Ecto neural progenitor cell (in vitro differentiated cells): ENCODE results near the gene MFSD2A.
A peak's percentile ranks its signal among the peaks of the same experiment; 100 is the strongest.
"Not testable (repeated sequence)": the region's sequence is repeated elsewhere in the genome, so short reads cannot be mapped to it uniquely, and the experiment has no call there.

Experiments used
- DNase-seq: peaks from one replicate; pipeline ENCODE4 v3.0.0-alpha.2; 2018; ENCODE audit warnings: low spot score

Gene MFSD2A

DNA sequence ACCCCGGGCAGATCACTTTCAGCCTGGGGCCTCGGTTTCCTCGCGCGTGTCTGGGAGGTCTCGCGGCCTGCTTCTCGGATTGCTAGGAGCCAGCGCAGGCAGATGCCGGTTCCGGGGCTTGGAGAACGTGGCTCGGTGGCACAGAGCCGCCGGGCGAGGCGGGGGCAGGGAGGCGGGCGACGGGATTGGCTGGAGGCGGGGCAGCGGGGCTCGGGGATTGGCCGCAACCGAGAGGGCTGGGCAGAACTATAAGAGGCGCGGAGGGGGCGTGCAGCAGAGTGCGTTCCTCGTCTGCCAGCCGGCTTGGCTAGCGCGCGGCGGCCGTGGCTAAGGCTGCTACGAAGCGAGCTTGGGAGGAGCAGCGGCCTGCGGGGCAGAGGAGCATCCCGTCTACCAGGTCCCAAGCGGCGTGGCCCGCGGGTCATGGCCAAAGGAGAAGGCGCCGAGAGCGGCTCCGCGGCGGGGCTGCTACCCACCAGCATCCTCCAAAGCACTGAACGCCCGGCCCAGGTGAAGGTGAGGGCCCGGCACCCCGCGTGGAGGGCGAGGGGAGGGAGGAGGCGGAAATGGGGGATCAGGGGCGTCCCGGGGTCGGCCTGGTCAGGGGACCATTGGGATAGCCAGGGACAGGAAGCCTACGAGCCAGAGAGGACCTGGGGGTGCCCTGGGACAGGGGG lies at the start of gene MFSD2A:
Gene MFSD2A, plus strand, starts transcription at position 276 of the 677 bp plus-strand sequence. Its CDS starts 148 bp downstream, at position 424.
- peak; percentile 95 for DNase-seq

DNA sequence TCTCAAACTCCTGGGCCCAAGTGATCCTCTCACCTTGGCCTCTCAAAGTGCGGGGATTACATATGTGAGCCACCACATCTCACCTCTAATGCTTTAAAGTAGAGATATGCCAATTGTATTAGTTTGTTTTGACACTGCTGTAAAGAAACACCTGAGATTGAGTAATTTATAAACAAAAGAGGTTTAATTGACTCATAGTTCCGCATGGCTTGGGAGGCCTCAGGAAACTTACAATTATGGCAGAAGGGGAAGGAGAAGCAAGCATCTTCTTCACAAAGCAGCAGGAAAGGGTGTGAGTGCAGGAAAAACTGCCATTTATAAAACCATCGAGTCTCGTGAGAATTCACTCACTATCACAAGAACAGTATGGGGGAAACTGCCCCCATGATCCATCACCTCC lies 49.8 kb upstream of the MFSD2A start:
- DNase-seq, result no peak

DNA sequence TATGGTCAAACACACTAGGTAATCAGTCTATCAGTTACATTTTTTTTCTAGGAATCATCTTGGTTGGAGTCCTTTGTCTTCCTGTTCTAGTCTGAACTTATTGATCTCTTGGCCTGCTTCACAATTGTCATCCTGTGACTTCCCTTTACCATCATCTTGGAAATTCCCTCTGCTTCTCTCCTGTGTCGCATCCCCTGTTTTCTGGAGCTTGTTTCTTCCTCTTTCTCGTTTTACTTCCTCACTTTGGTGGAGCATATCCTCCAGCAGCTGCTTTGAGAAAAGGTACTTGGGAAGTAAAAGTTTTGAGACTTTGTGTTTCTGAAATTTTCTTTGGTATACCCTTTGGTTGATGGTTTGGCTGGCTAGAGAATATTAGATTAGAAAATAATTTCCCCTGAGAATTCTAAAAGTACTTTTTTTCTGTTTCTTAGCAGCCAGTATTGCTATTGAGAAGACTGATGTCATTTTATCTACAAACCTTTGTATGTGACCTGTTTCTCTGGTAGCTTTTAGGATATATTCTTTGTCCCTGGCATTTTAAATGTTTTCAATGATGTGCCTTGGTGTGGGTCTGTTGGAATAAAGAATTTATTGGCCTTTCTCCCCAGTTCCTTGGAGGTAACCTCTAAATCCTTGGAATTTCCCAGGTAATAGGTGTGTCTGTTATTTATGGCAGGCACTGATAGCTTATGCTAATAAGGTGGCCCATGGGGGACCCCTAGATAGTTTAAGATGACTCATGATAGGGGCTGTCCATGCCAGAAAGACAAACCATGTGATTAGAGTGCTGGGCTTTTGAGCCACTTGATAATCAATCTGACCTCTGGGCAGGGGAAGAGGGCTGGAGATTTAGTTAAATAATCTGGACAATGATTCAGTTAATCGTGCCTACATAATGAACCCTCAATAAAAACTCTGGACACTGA lies 47.2 kb upstream of the MFSD2A start:
- no peak for DNase-seq

DNA sequence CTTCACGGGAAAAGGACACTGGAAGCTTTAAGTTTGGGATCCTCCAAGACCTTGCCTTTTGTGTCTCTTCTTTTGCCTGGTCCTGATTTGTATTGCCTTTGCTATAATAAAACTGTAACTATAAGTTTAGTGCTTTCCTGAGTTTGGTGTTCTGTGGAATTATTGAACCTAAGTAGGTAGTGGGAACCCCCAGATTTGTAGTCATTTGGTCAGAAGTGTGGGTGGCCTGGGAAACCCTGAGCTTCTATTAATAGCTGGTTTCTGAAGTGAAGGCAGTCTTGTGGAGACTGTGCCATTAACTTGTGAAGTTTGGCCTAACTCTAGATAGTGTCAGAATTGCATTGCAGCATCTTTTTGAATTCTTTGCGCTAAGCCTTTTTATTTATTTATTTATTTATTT lies 46.4 kb upstream of the MFSD2A start:
- no peak for DNase-seq

DNA sequence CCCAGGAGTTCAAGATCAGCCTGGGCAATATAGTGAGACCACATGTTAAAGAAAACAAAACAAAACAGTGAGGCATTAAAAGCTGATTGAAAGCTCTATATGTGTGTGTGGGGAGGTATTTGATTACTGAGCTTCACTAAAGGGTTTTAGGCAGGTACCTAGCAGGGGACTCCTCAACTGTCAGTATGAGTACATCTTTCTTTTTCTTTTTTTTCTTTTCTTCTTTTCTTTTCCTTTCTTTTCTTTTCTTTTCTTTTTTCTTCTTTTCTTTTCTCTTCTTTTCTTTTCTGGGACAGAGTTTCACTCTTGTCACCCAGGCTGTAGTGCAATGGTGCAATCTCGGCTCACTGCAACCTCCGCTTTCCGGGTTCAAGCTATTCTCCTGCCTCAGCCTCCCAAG lies 44.7 kb upstream of the MFSD2A start:
- no peak for DNase-seq

DNA sequence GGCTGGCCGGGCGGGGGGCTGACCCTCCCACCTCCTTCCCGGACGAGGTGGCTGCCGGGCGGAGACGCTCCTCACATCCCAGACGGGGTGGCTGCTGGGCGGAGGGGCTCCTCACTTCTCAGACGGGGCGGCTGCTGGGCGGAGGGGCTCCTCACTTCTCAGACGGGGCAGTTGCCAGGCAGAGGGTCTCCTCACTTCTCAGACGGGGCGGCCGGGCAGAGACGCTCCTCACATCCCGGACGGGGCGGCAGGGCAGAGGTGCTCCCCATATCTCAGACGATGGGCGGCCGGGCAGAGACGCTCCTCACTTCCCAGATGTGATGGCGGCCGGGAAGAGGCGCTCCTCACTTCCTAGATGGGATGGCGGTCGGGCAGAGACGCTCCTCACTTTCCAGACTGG lies 41.8 kb upstream of the MFSD2A start:
- DNase-seq, result not testable (repeated sequence)

DNA sequence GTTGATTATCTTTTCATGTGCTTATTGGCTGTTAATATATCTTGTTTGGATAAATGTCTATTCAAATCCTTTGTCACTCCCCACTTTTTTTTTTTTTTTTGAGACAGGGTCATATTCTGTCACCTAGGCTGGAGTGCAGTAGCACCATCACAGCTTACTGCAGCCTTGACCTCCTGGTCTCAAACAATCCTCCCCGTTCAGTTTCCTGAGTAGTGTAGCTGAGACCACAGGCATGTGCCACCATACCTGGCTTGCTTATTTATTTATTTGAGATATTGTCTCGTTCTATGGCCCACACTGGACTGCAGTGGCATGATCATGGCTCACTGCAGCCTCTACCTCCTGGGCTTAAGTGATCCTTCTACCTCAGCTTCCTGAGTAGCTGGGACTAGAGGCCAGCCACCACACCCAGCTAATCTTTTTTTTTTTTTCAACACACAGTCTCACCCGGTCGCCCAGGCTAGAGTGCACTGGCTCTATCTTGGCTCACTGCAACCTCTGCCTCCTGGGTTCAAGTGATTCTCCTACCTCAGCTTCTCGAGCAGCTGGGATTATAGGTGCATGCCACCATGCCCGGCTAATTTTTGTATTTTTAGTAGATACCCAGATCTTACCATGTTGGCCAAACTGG lies 39.3 kb upstream of the MFSD2A start:
- DNase-seq, result no peak

DNA sequence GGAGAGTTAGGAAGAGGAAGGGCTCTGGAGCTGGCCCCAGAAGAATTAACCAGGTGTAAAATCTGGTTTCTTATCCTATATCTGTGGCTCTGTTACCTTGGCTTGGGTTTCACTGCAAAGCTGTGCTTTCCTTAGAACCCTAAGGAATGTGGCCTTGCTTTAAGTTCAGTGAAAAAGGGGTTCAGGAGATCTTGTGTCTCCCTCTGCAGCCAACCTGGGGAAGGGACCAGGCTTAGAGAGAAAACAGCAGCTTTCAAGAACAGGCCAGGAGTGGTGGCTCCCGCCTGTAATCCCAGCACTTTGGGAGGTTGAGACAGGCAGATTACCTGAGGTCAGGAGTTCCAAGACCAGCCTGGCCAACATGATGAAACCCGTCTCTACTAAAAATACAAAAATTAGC lies 37.1 kb upstream of the MFSD2A start:
- DNase-seq, result no peak

DNA sequence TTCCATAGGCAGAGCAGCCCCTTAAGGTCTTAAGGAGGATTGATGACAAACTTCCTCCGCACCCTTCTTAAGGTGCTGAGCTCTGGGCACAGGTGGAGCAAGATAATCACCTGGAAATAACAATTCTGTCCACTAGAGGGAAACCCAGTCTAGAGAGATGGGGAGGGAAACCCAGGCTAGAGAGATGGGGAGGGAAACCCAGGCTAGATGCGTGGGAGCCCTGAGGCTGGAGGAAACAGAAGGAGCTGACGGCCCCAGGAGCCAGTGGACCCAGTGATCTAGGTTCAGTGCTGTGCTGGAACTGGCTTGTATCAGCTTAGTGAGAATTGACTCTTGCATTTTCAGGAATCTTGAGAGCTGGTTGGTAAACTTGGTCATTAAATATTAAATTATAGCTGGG lies 35.4 kb upstream of the MFSD2A start:
- DNase-seq, result no peak

DNA sequence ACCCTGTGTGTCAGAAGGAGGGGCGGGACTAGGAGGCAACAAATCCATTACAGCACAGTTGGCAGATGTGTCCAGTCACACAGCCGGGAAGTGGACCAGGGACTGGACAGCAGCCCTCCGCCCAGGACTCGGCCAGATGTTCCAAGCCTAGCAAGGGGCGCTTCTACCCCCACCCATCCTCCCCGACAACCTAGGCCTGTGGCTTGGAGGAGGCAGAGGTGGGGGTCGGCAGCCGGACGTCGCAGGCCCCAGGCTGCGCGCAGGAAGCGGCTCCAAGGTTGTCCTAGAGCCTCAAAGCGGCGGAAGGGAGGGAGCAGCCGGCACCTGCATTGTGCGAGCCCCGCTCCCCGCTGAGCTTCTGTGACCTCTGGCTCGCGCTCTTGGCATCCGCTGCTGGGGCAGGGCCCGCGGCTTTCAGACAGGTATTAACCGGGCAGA lies 32.7 kb upstream of the MFSD2A start:
- peak; percentile 83 for DNase-seq

DNA sequence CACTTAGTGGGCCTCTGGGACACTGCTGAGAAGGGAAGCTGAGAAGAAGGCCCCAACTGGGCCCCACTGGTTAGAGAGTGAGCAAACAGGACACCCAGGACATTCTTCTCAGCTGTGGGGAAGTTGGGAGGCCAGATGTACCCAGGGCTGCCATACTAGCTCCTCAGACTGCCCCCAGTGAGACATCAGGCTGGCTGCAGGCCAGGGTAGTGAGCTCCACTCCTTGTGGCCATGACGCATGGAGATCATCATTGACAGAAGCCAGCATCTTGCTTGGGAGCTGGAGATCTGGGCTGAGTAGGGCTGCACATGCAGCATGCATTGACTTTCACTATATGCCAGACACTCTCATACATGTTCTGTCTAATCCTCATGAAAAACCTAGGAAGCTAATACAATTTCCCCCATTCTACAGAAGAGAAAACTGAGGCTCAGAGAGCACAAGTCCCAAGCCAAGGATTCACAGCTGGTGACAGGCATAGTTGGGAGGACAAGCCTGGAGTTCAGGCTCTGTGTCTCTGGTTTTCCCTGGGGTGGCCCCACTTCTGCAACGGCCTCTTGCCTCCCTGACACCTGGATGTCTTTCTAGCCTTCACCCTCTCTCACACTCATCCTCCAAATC lies 29.1 kb upstream of the MFSD2A start:
- no peak for DNase-seq

DNA sequence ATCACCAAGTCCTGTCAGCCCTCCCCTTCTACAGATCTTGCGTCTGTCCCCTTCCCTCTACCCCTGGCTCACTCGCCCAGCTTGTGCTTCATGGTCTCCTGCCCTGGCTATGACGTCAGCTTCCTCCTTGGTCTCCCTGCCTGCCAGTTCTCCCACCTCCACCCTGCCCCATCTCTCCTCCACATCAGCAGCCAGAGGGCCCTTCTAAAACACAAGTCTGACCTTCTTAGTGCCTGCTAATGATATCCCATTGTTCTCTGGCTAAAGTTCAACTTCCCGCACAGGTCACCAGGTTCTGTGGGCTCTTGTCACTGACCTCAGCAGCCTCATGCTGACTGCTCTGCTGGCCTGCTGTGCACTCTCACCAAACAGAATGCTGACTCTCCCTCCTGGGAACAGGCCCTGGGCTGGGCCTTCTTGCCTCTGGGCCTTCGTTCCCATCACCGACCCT lies 28.6 kb upstream of the MFSD2A start:
- DNase-seq, result no peak

DNA sequence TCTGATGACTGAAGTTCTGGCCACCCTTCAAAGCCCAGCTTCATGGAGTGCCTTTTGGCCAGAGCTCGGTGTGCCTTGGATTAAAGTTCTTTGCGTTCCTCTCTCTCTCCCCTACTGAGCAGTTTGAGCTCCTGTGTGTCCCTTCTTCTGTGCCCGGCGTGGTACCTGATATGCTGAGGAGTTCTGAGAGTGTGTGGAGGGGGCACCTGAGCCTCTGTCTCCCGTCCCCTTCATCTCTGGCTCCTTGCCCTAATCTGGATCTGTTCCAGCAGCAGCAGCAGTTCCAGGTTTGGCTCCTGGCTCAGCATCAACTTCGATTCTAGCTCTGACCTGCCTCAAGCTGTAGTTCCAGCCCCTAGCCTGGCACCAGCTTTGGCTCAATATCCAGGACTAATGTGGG lies 28.1 kb upstream of the MFSD2A start:
- no peak for DNase-seq

DNA sequence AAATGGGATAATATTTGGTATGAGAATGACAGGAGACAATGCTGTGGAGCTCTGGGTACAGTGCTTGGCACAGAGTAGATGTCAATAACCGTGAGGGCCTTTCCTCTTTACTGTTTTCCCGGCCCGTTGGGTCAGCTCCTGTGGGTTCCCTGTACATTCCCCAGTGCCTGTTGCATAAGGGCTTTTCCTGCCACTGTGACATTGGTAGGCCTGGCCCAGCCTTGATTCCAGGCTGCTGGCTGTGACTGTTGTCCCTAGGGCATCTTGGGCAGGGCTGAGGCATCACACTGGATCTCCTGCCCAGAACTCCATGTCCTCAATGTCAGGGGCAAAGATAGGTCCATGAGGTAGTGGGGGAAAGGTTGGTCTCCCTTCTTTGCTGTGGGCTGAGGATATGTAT lies 27.4 kb upstream of the MFSD2A start:
- DNase-seq, result no peak

DNA sequence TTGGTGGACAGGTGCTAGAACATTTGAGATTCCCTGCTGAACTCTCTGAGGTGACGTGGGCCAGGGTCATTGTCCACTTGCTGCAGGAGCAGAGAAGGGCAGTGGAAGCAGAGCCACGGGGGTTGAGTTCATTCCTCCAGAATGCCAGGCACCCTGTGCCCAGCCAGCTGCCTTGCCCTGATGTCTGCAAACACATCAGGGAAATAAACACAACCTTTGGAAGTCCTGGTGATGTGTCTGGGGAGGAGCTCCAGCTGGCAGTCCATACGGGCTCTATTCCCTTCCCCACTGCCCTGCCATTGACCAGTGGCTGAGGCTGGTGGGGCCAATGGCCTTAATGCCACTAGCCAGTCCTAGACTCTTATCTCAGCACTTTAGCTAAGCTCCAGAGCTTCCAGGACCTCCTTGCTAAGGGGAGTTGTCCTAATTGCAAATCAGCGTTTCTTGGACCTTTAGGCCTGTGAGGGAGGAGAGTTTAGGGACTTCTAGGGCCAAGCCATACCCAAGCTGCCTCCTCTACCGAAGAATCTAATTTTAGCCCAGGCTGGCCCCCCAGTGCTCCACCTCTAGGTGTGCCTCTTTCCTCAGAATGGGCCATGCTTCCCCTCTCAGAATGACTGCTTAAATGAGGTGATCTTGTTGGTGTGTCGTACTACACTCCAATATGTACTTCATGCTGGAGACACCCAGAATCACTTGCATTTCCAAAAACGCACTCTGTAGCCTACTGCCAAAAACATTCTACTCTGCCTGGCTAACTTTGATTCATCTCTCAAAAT lies 25.9 kb upstream of the MFSD2A start:
- DNase-seq, result no peak

DNA sequence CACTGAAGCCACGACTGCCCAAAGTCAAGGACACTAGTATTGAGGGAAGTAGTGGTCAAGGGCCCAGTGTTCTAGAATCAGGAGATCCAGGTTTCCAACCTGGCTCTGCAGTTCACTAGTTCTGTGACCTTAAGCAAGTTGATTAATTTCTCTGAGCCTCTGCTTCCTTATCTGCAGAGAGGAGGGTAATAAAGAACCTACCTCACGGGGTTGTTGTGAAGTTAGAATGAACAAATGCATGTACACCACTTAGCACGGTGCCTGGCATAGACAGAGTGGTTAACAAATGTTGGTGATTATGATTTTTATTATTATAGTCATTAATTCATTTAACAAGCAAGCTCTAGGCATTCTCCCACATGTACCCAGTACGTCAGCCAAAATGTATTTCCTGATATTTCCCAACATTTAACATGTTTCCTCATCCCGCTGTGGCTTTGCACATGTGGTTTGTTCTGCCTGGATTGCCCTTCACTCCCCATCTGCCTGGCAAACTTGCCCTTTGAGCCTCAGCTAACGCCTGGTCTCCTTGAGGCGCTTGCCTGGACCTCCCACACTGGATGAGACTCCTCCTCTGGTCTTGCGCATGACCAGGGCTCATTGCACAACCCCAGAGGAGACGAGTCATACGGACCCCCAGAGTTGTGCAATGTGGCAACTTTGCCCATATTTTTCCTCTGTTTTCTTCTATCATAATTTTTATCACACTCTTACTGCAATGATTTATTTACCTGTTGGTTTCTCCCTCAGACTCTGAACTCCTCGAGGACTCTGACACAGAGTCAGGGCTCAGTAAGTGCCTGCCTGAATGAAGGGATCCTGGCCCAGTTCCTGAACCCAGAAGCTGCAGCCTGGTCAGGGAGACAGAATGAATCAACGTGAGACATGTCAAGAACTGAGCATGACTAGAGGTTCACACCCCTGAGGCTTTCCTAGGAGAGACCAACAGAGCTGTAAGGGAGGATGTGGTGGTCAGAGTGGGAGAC lies 20.7 kb upstream of the MFSD2A start:
- DNase-seq, result no peak

DNA sequence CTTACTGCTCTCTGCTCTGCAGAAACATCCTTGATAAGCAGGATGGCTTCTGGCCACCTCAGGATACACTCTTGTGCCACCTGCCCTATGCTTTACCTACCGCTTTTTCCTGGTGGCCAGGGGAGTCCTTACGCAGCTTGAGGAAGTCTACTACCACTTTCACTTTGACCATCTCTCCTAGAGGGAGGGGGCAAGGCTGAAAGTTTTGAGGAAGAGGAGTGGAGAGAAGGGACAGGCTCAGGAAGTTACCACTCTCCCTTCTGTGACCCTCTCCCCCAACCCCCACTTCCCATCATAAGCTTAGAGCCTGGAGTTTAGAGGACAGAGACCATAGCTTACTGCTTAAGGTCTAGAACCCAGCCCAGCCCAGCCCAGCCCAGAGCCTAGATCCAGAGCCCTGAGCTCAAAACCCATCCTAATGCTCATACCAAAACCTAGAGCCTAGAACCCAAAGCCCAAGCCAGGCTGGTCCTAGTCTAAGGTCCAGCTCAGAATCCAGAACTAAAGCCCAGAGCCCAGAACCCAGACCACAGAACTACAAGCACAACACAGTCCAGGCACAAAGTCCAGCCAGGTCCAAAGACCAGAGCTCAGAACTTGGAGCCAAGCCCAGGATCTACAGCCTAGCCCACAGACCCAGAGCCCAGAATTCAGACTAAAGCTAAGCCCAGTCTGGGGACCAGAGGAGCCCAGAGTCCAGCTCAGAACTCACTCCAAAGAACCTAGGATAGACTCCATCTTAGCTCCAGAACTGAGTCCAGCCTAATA lies 18.0 kb upstream of the MFSD2A start:
- no peak for DNase-seq

DNA sequence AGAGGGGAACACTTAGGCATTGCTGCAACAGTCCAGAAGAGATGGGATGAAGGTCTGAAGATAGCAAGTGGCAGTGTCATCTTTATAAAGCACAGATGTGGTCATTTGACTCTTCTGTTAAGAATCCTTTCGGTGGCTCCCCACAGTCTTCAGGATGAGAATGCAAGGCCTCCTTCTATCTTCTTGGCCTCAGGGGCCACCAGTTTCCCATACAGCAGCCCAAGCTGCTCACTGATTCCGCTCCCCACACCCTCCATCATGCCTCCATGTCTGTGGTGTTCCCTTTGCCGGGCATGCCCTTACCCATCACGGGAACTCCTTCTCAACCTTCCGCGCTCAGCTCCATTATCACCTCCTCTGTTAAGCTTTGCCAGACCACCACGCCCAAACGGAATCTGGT lies 16.1 kb upstream of the MFSD2A start:
- DNase-seq, result no peak

DNA sequence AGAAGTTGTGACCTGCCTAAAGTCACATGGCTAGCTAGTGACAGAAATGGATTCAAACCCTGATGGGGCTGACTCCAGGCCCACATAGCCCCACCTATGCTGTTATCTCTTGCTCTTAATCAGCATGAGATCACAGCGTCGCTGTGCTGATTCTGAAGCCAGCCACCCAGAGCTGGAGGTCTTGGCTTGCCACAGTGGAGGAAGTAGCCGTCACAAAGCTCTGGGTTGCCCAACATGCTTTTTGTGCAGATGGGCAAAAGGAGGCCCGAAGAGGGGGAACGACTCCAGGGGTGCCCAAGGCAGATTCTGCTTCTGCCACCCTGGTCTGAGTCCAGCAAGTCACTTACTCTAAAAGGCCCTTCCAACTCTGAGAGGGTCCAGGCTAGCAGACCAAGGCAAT lies 14.7 kb upstream of the MFSD2A start:
- no peak for DNase-seq
